Astrocyte of the hippocampus (primary cell): Measurements from ENCODE around the gene HYAL4.

Source experiments
- DNase-seq: peaks from one replicate; pipeline ENCODE4 v3.0.0; 2011; ENCODE audit warnings: low read depth, low spot score

Gene HYAL4

GRCh38 chr7:123901101-123901500 is 56.1 kb downstream of the HYAL4 start:
- no peak for DNase-seq

GRCh38 chr7:123905714-123906113 is 60.7 kb downstream of the HYAL4 start:
- no peak for DNase-seq

GRCh38 chr7:123916240-123916724 is 71.3 kb downstream of the HYAL4 start:
- peak; percentile 32 for DNase-seq

GRCh38 chr7:123917878-123918277 is 72.9 kb downstream of the HYAL4 start:
- no peak for DNase-seq

- DNase-seq, result no peak
Measured at GRCh38 chr7:123918309-123918708, 73.3 kb downstream of the HYAL4 start.

GRCh38 chr7:123923599-123923998 is 78.6 kb downstream of the HYAL4 start:
- no peak for DNase-seq

- no peak for DNase-seq
Measured at GRCh38 chr7:123924941-123925340, 80.0 kb downstream of the HYAL4 start, which contains the start of gene SPAM1. SPAM1 (plus strand) TSS chr7:123925241; CDS start chr7:123953571, 28,330 bp downstream.
